OCI-LY3 (cell line): Measurements from ENCODE around the gene ACSS1.

Source experiments
- H2AFZ ChIP-seq: fragments of 200-600, 300-600 bp; shearing (Covaris generic); 2 replicates; pipeline ENCODE4 v1.6.0; 2014; ENCODE audit warnings: antibody characterized with exemption, low read depth, low read length
- H3K27ac ChIP-seq: fragments of 200-600, 300-600 bp; sonication (generic); 2 replicates; pipeline ENCODE4 v1.5.1; 2014; ENCODE audit warnings: mild to moderate bottlenecking, low read length, moderate library complexity, mixed read lengths
- H3K27me3 ChIP-seq: fragments of 200-600, 300-600 bp; sonication (generic); 2 replicates; pipeline ENCODE4 v1.6.1; 2014; ENCODE audit warnings: low read depth, low read length, mixed read lengths
- H3K36me3 ChIP-seq: fragments of 200-600, 300-600 bp; sonication (generic); replicated peaks from 2 replicates; pipeline ENCODE3; 2014; ENCODE audit warnings: low read depth, low read length, mixed read lengths
- H3K4me1 ChIP-seq: fragments of 300-600, 200-600 bp; sonication (generic); 2 replicates; pipeline ENCODE4 v1.6.1; 2014; ENCODE audit warnings: low read length, mixed read lengths
- H3K4me2 ChIP-seq: fragments of 200-600, 300-600 bp; sonication (generic); 2 replicates; pipeline ENCODE4 v1.6.1; 2014; ENCODE audit warnings: low read length, mixed read lengths
- H3K4me3 ChIP-seq: fragments of 300-600, 200-600 bp; sonication (generic); 2 replicates; pipeline ENCODE4 v1.5.1; 2014; ENCODE audit warnings: antibody characterized with exemption, mild to moderate bottlenecking, low read length, moderate library complexity
- H3K79me2 ChIP-seq: fragments of 300-600, 200-600 bp; shearing (Covaris generic); 2 replicates; pipeline ENCODE4 v1.6.1; 2014; ENCODE audit warnings: mild to moderate bottlenecking, low read length, mixed read lengths
- H3K9ac ChIP-seq: fragments of 300-600, 200-600 bp; shearing (Covaris generic); 2 replicates; pipeline ENCODE4 v1.6.0; 2014; ENCODE audit warnings: mild to moderate bottlenecking, low read length, moderate library complexity
- H3K9me3 ChIP-seq: fragments of 200-600, 300-600 bp; shearing (Covaris generic); 2 replicates; pipeline ENCODE4 v1.6.1; 2014; ENCODE audit warnings: low read length, mixed read lengths; ENCODE audit not compliant: insufficient read depth
- H4K20me1 ChIP-seq: fragments of 200-600, 300-600 bp; sonication (generic); 2 replicates; pipeline ENCODE4 v1.6.1; 2016; ENCODE audit warnings: low read length, mixed read lengths; ENCODE audit not compliant: insufficient read depth
- EZH2phosphoT487 ChIP-seq: fragments of 200-600 bp; shearing (Covaris generic); IDR thresholded peaks from 2 replicates; pipeline ENCODE4 v1.6.1; 2018; ENCODE audit warnings: antibody characterized with exemption, mixed run types, low read depth
- TF ChIP-seq, protein P1 (sequence below): fragments of 200-600, 300-600 bp; sonication (generic); IDR thresholded peaks from 2 replicates; pipeline ENCODE4 v1.5.1; 2014; ENCODE audit warnings: antibody characterized with exemption, low read length, low read depth

Gene ACSS1

GRCh38 chr20:25044261-25044560 is 13.7 kb downstream of the ACSS1 start:
- no peak overlapping the region for H3K9ac ChIP-seq
- TF ChIP-seq EZH2phosphoT487 = no peak
- TF ChIP-seq, protein P1, sequence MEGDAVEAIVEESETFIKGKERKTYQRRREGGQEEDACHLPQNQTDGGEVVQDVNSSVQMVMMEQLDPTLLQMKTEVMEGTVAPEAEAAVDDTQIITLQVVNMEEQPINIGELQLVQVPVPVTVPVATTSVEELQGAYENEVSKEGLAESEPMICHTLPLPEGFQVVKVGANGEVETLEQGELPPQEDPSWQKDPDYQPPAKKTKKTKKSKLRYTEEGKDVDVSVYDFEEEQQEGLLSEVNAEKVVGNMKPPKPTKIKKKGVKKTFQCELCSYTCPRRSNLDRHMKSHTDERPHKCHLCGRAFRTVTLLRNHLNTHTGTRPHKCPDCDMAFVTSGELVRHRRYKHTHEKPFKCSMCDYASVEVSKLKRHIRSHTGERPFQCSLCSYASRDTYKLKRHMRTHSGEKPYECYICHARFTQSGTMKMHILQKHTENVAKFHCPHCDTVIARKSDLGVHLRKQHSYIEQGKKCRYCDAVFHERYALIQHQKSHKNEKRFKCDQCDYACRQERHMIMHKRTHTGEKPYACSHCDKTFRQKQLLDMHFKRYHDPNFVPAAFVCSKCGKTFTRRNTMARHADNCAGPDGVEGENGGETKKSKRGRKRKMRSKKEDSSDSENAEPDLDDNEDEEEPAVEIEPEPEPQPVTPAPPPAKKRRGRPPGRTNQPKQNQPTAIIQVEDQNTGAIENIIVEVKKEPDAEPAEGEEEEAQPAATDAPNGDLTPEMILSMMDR = no peak
- no peaks in the 10 kb centered on the region for H3K79me2 ChIP-seq
- peaks cover 32% of the 10 kb centered on the region for H3K4me1 ChIP-seq
- H3K4me2 ChIP-seq = no peak overlapping the region
- H3K4me3 ChIP-seq = no peak overlapping the region
- no peak overlapping the region for H2AFZ ChIP-seq
- no peaks in the 10 kb centered on the region for H3K9me3 ChIP-seq
- H3K27ac ChIP-seq = no peak overlapping the region
- H3K36me3 ChIP-seq = no peaks in the 10 kb centered on the region
- H3K27me3 ChIP-seq = no peaks in the 10 kb centered on the region
- H4K20me1 ChIP-seq = 0 out of 2 replicates have a peak, but pooled peaks cover 2% of the 10 kb centered on the region

- Histone ChIP-seq H3K9ac (peak overlapping the region; percentile 36; the same call in 1 of the 2 replicates), H3K4me3 (no peak overlapping the region), H3K4me2 (peak overlapping the region; percentile 54), H3K4me1 (peaks cover 32% of the 10 kb centered on the region), H3K27me3 (no peaks in the 10 kb centered on the region), H3K9me3 (no peaks in the 10 kb centered on the region), H2AFZ (no peak overlapping the region), H3K27ac (peak overlapping the region; percentile 43), H3K79me2 (no peaks in the 10 kb centered on the region), H3K36me3 (no peaks in the 10 kb centered on the region), H4K20me1 (0 out of 2 replicates have a peak, but pooled peaks cover 2% of the 10 kb centered on the region)
- TF ChIP-seq, protein P1 = no peak
- no peak for TF ChIP-seq EZH2phosphoT487
Measured at GRCh38 chr20:25043499-25044260, 14.3 kb downstream of the ACSS1 start.

GRCh38 chr20:25042531-25043498 is 15.1 kb downstream of the ACSS1 start:
- H3K9ac ChIP-seq = peak overlapping the region; percentile 36; the same call in 1 of the 2 replicates
- no peak for TF ChIP-seq EZH2phosphoT487
- TF ChIP-seq, protein P1 = no peak
- no peaks in the 10 kb centered on the region for H3K27me3 ChIP-seq
- no peak overlapping the region; the same call in 1 of the 2 replicates for H2AFZ ChIP-seq
- peak overlapping the region; percentile 43 for H3K27ac ChIP-seq
- H3K9me3 ChIP-seq = no peaks in the 10 kb centered on the region
- H3K4me3 ChIP-seq = peak overlapping the region; percentile 18
- H3K36me3 ChIP-seq = no peaks in the 10 kb centered on the region
- H3K79me2 ChIP-seq = no peaks in the 10 kb centered on the region
- H3K4me2 ChIP-seq = peak overlapping the region; percentile 54
- H3K4me1 ChIP-seq = peaks cover 32% of the 10 kb centered on the region
- H4K20me1 ChIP-seq = 0 out of 2 replicates have a peak, but pooled peaks cover 2% of the 10 kb centered on the region
